HG02588 (cell line): Measurements from ENCODE around the gene OVCA2.
A peak's percentile ranks its signal among the peaks of the same experiment; 100 is the strongest.

Experiments
- ATAC-seq: cut with Tn5 transposase; IDR thresholded peaks from one replicate; pipeline ENCODE4 v1.9.1; 2021; ENCODE audit warnings: mild to moderate bottlenecking, moderate library complexity; ENCODE audit not compliant: unreplicated experiment

OVCA2 gene

DNA sequence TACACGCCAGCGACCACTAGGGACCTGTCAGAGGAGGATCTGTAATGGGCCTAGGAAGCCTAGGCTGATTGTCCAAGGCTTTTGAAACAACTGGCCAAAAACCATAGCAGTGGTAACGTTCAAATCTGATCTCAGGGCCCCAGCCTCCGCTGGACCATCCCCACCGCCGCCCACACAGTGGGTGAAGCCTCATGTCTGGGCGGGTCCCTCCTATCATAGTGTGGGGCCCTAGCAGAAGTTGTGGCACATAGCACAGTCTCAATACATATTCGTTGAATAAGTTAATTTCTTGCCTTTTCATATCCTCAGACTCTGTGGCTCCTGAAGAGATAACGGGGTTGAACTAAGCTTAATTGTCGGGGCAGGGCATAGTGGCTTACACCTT is 11.1 kb upstream of the OVCA2 start:
- no peak for ATAC-seq

DNA sequence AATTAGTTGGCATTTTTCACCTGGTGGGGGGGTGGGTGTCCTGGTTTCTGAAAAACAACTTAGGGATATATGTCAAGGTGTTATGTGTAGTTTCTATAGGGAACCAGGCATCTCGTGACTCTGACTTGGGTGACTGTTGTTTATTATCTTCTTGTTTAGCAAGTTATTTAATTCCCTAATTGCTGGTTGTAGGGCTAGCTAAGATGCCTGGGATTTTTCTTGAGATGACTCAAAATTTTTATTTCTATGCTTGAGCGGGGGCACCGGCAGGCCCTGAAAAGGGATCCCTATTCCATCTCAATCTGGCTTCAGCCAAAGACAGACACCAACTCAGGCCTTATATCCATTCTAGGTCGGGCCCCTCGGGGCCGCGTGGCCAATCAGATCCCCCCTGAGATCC is 8.7 kb upstream of the OVCA2 start:
- no peak for ATAC-seq

DNA sequence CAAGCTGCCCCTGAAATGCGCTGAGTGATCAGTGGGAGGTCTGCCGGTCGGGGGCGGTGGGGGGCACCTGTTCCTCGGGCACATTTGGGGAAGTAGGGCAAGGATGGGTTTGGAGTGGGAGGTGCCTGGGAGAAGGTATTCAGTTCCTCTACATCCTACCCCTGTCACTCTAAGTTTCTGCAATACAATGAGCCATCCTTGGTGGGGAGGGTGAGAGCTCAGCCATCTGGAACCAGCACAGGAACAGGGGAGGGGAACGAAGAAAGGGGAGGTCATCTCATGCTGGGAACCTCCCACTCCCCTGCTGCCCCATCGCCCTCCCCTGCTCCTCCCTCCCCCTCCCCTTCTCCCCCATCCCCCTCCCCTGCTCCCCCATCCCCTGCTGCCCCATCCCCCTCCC is 7.7 kb upstream of the OVCA2 start:
- no peak for ATAC-seq

DNA sequence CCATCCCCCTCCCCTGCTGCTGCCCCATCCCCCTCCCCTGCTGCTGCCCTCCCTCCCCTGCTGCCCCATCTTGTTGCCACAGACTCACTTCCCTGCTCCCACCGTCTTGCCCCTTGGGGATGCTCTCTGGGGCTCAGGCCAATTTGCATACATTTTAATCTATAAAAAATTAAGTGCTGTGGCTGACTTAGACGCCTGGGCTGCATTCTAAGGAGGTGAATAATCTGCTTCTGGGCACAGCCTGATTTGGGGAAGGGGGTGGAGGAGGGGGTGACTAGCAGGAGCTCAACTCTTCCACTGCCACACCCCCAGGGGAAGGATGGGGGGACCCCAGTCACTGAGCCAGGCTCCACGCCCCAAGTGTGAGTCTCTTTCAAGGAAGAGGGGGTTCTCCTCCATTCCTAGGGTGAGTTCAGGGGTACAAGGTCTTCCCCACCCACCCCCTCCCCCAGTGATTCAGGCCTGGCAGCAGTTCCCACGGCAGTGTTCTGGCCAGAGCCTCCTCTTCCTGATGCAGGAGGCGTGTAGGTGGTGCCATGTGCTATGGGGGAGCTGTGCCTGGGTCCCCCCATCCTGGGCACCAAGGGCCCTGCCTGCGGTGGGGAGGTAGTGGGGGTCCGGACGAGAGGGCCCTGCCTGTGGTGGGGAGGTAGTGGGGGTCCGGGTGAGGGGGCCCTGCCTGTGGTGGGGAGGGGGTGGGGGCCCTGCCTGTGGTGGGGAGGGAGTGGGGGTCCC is 6.8 kb upstream of the OVCA2 start:
- no peak for ATAC-seq

DNA sequence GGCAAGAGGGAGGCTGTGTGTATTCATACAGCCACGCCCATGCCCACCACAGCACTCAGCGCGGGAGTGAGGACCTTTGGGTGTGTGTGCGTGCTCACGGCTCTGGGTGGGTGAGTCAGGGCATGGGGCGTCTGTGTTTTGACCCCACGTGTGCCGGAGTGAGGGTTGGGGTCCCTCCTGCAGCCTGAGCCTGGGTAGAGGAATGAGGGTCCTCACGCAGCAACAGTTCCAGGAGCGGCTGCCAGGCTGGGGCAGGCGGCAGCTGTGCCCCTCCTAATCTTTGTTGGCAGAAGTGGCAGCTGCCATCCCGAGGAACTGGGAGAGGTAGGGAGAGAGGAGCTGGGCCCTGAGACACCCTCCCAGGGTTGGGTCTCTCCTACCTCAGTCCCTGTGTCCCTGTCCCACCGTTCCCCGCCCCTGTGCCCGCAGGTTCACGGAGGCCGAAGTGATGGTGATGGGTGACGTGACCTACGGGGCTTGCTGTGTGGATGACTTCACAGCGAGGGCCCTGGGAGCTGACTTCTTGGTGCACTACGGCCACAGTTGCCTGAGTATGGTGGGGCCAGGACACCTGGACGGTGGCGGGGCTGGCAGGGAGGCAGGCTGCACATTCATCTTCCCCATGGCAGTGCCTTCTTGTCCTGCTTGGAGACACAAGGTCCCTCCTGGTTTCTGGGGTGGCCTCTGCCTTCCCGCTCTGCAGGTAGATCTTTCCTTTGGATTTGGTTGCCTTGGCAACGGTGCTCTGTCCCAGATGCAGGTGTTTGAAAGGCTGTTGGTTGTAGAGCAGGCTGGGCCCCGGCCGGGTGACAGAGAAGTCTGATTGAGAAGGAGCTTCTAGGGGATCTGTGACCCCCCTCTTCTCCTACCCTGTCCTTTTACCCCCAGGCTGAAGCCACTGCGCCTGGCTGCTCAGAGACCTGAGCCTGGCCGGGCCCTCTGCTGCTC is 6.0 kb upstream of the OVCA2 start:
- no peak for ATAC-seq

DNA sequence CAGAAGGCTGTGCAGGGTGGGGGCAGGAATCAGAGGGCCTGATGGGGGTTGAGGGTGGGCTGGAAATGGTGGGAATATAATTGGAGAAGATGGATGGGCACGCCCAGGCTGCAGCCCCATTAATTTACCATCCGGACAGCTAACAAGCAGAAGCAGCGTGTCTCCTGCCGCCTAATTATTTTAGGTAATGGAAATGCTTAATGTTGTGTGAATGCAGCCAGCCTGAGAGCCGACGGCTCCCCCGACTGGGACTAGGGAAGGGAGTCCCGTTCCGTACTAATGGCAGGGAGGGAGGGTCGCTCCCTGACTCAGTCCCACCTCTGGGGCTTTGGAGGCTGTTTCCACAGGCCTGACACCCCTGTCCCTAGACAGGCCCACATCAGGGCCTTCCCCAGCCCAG is 4.7 kb upstream of the OVCA2 start:
- ATAC-seq: no peak

DNA sequence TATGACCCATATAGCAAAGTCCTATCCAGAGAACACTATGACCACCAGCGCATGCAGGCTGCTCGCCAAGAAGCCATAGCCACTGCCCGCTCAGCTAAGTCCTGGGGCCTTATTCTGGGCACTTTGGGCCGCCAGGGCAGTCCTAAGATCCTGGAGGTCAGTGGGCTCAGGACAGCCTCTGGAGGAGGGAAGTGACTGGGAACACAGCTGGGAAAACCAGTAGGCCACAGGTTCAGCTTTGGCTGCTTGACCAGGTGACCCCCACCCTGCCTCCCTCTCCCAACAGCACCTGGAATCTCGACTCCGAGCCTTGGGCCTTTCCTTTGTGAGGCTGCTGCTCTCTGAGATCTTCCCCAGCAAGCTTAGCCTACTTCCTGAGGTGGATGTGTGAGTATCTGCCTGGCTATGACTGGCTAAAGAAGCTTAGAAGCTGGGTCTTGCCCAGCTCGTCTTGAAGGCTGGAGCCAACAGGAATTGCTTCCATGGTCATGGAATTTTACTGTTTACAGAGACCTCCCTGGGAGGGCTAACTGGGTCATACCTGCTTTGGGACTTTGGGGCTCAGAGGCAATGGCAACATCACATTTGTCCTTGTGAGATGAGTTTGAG is 1.5 kb upstream of the OVCA2 start:
- no peak for ATAC-seq

DNA sequence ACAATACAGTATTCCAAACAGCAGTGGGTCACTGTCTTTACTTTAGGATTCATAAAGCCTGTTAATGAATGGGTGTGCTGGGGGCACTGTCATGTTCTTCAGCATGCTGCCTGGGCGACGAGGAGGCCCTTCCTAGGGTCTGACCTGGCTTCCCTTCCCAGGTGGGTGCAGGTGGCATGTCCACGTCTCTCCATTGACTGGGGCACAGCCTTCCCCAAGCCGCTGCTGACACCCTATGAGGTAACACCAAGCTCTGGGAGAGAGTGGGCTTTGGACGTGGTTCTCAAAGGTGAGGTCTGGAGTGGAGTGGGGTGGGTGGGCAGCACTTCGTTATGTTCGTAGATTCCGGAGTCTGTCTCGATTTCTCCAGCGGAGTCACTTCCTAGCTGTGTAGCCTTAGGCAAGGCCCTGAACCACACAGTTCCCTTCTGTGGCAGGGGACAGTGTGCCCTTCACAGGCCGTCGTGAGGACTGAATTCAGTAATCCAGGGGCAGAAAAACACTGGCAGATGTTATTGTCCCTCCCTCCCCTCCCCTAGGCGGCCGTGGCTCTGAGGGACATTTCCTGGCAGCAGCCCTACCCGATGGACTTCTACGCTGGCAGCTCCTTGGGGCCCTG is 771 bp upstream of the OVCA2 start:
- no peak for ATAC-seq

DNA sequence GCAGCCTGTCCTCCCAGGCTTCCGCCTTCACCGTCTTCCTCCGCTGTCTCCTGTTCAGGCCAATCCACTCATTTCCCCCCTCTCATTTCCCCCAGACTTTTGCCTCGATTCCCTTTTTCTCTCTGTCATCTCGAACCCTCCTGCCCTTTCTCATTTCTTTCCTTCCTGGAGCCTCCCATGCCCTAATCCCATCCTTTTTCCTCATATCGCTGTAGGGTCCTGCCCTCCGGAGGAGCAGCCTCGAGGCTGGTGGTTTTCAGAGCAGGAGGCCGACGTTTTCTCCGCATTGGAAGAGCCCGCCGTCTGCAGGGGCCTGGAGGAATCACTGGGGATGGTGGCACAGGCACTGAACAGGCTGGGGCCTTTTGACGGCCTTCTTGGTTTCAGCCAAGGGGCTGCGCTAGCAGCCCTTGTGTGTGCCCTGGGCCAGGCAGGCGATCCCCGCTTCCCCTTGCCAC is 597 bp downstream of the OVCA2 start:
- no peak for ATAC-seq

DNA sequence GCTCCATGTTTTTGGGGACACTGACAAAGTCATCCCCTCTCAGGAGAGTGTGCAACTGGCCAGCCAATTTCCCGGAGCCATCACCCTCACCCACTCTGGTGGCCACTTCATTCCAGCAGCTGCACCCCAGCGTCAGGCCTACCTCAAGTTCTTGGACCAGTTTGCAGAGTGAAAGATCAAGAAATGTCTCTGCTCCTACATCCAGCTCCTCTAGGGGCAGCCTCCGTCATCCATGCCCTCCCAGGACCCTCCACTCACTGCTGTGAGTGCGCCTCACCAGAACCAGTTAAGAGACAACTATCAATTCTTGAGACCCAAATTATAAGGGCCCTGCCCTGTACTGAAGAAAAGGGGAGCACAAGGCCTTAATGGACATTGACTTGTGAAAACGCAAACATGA is 1.1 kb downstream of the OVCA2 start:
- no peak for ATAC-seq

DNA sequence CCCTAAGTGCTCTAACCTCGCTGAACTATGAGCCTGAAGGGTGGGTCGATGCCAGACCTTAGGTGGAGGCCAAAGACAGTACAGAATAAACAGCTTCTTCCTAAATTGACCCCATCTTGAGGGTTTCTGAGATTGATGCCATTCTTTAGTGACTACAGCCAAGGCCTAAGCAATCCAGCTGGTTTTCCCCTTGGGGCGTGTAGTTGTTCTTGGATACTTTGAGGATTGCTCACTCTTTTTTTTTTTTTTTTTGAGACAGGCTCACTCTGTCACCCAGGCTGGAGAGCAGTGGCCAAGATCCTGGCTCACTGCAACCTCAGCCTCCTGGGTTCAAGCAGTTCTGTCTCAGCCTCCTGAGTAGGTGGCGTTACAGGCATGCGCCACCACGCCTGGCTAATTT is 2.0 kb downstream of the OVCA2 start:
- ATAC-seq: no peak

DNA sequence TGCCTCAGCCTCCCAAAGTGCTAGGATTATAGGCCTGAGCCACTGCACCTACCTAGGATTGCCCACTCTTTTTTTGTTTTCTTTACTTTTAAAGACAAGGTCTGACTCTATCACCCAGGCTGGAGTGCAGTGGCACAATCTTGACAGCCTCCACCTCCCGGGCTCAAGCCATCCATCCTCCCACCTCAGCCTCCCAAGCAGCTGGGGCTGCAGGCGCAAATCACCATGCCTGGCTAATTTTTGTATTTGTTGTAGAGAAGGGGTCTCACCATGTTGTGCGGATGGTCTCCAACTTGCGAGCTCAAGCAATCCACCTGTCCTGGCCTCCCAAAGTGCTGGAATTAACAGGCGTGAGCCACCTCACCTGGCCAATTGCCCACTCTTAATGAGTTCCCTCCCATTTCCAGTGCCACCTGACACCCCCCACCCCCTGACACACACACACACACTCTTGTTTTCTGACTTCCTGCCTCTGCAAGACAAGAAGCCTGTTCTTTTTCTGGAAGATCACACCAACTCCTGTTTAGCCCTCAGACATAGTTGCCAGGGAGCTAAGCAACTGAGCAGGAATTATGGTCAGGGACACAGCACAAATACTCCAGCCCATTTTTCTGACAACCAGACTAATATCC is 2.6 kb downstream of the OVCA2 start:
- ATAC-seq: no peak

DNA sequence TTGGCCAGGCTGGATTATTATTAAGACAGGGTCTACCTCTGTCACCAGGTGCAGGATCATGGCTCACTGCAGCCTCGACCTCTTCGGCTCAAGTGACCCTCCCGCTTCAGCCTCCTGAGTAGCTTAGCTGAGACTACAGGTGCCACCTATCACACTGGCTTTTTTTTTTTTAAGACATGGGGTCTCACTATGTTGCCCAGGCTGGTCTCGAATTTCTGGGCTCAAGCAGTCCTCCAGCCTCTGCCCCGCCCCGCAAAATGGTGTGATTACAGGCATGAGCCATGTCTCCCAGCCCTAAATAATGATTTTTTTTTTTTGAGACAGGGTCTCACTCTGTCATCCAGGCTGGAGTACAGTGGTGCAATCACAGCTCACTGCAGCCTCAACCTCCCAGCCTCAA is 5.8 kb downstream of the OVCA2 start:
- ATAC-seq: no peak

DNA sequence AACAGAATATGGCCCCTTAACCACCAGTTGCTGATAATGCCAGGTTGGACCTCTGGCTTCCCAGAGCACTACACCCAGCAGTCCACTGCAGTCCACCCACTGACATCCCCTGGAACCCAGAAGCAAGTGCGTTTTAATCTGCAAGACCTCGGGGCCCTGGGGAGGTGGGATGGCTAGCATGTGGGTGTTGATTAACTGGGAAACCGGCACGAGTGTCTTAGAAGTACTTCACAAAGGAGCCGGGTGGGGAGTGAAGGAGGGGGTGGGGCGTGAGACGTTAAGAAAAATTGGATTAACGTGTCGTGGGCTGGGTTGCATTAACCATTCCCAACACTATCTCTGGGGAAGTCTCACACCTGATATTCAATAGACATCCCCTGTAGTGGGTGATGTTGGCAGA is 7.0 kb downstream of the OVCA2 start:
- no peak for ATAC-seq

DNA sequence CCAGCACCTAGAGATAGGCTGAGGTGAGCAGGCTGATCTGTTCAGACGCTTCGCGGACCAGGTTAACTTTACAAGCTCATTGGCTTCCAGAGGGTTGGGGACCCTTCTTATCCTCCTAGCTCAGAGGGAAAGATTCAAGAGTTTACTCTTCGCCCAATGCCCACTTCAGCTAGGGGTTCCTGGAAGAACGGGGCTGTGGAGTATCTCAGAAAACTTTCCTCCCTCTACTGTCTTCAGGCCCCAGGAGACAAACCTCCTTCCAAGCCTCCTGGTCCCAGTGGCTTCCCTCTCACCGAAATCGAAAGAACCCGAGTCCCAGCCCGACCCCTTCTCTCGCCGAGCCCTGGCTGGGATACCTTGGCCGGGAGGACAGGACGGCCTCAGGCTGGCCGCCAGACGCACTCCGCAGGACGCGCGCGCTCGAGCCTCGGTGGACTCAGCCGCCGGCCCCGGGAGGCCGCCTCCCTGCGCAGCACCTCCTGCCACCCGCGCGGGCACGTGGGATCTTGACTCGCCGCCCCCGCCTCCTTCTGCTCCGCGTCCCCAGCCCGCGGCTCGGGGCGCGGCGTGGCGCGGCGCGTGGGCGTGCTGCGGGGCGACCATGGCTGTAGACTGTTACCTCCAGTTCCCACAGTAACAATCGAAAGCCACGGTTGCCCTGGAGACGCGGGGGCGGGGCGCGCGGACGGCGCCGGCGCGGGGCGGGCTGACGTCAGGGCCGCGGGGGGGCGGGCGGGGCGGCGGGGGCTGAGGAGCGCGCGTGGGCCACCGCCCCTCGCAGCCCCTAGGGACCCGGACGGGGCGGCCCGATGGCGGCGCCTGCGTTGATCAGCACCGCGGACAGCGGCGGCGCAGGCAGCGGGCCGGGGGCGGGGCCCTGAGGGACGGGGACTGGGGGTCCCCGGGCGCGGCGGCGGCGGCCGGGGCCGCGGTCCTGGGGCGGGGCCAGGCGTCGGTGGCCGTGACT is 7.8 kb downstream of the OVCA2 start:
- peak; percentile 46 for ATAC-seq

DNA sequence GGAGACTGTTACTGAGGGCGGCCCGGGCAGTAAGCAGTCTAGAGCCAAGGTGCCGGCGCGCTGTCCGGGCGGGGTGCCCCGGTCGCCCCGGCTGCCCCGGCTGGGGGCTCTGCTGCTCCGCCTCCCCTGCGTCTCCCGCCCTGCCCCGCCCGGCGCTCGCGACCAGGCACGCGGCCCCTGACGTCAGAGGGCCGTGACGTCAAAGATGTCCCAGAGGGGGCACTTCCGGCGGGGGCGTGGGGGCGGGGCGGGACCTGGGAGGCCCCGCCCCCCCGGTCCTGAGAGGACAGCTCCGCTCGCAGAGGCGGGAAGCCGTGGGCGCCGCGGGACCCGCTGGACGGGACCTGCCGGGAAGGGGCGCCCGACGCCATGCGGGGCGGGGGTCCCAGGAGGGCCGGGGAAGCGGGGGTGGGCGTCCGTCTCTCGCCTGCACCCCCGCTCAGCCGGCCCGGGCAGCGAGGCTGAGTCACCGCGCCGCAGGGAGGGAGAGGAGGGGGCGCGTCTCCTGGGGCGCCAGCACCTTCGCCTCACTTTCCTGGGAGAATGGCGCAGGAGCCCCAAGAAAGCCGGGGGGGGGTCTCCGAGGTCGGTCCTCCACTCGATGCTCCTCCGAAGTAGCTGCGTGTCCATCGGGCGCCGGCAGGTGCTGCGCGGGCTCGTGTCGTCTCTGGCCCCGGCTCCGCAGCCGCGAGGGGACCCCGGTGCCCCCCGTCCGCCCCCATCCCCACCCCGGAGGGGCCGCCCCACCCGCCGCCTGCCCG is 8.7 kb downstream of the OVCA2 start:
- ATAC-seq: peak; percentile 19

DNA sequence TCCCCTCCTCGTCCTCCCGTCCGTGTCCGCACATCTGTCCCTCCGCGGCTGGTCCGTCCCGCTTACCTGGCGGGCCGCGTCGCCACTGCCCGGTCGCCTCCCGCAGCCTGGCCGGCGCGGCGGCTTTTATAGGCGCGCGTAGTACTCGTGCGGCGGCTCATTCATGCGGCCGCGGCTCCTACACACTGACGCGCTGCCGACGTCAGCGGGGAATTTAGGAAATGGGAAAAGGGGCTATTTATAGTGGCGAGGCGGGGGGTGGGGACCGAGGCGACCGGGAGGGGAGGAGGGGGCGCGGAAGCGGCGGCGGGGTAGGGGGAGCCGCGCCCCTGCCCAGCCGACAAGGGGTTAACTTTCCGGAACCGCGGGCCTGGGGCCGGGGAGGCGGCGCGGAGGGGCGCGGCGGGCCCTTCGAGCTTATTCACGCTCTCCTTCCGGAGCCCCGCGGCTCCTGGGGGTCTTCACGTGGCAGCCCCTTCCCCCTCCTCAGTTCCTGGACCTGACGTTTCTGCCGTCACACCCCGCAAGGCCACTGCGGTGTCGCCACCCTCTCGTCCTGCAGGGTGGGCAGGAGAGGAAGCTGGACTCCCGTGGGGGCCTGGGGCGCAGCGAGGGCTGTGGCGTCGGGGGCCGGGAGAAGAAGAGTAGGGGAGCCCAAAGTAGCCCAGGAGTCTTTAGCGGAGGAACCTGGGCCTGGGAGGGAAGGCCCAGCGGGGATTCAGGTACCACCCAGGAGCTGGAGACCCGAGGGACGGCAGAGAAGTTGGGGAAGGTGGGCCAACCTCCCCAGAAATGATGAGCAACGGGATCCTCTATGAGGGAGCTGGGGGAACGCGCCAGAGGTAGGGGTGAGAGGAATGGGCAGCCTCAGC is 9.5 kb downstream of the OVCA2 start:
- ATAC-seq: no peak

DNA sequence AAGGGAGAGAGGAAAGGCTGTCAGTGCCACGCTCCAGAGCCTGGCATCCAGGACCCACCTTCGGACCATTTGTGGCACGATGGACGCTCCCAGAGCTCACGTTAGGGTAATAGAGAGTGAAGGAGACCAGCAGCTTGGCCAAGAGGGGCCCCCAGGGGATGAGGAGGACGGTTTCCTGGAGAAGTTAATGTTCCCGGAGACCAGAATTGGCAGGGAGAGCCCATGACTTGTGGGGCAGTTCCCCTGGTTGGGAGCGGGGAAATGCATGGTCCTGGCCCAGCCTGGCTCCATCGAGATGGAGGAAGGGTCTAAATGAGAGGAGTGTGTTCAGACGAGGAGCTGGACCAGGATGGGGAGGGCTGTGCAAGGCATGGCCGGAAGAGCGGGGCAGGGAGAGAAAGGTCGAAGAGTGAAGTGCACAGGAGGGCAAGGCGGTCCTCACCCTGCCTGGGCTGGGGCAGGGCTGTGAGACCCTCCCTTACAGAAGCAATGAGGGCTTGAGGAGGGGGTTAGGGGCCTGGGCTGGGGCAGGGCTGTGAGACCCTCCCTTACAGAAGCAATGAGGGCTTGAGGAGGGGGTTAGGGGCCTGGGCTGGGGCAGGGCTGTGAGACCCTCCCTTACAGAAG is 10.2 kb downstream of the OVCA2 start:
- no peak for ATAC-seq
